HL-60 (cell line): ENCODE results near the gene CTSL.

Source experiments
- GABPA ChIP-seq: IDR thresholded peaks from 2 replicates; pipeline ENCODE4 v1.6.1; 2012; ENCODE audit warnings: low read depth
- POLR2AphosphoS5 ChIP-seq: IDR thresholded peaks from 2 replicates; pipeline ENCODE4 v1.6.1; 2012; ENCODE audit warnings: low read depth

DNA sequence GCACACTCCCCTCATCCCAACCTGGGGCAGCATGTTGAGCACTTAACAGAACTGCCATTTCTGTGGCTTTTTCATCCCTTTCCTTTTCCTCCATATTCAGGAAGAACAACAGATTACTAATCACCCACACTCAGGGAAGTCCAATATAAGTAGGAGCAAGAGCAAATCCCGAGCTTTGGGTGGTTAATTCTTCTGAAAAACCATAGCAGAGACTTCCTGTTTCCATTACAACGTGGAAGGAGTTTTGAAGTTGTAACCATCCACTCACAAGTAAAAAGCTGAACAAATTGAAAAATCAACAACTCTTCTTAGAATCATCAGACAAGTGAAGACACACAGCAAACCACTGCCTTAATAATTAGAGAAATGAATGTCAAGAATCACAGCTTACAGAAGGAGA is 8.2 kb downstream of the CTSL start:
- TF ChIP-seq GABPA (no peak), POLR2AphosphoS5 (no peak)
